Esophagus squamous epithelium (tissue), 5 donors: ENCODE data around the gene CHCHD3. TPM values are rescaled to one million over a fixed set of nuclear protein-coding genes. Genes with fewer than 3 reads are reported as not detected.

Experiments
- DNase-seq: peaks from one replicate; lab custom pipeline; 2025; lab: John Stamatoyannopoulos, UW
- H3K27ac ChIP-seq, 4 donors: fragments of 200-600 bp; sonication (generic); one replicate each; pipeline ENCODE4 v1.5.1; 2016 to 2019; ENCODE audit warnings: mild to moderate bottlenecking in 1 of 4
- H3K27me3 ChIP-seq, 4 donors: fragments of 200-600 bp; sonication (generic); 1 replicate in 3 of 4; 2 replicates in 1 of 4; pipeline versions ENCODE4 v1.5.1 to v1.6.0; 2017 to 2021; ENCODE audit warnings: antibody characterized with exemption in 1 of 4
- H3K36me3 ChIP-seq, 3 donors: fragments of 200-600 bp; sonication (generic); one replicate each; pipeline ENCODE4 v1.5.1; 2016 to 2019
- H3K4me1 ChIP-seq, 3 donors: fragments of 200-600 bp; sonication (generic); one replicate each; pipeline ENCODE4 v1.5.1; 2017 to 2019
- H3K4me3 ChIP-seq, 4 donors: fragments of 200-600 bp; sonication (generic); 1 replicate in 3 of 4; 2 replicates in 1 of 4; pipeline ENCODE4 v1.5.1; 2016 to 2019; ENCODE audit warnings: mild to moderate bottlenecking in 2 of 4, moderate library complexity in 1 of 4
- H3K9me3 ChIP-seq, 3 donors: fragments of 200-600 bp; sonication (generic); one replicate each; pipeline ENCODE4 v1.5.1; 2016 to 2019
- POLR2A ChIP-seq, 4 donors: fragments of 450-650 bp; IDR thresholded peaks; one replicate each; pipeline ENCODE4 v1.6.1; 2017; ENCODE audit warnings: antibody characterized with exemption in 4 of 4, mild to moderate bottlenecking in 4 of 4, moderate library complexity in 3 of 4
- WGBS, 2 donors: methylation state at CpG; one replicate each; pipeline ENCODE4 v1.1.5; 2018; 5-methylcytosine and 5-hydroxymethylcytosine counted together
- intact Hi-C: fragments of 100-400 bp; cut with DNase I; formaldehyde crosslinking; loops from one replicate; pipeline ENCODE4 v1.15.0; 2022
- total RNA-seq, 4 donors: library from RNA; depleted of rRNA; stranded (reverse); fragments of >200 nt; gene quantifications; one replicate each; pipeline ENCODE4 v1.1.0, GENCODE V29; 2016
- TF ChIP-seq, protein P1 (sequence below), 6 experiments: fragments of 450-650 bp in 4 of 6; fragments of 200-600 bp in 2 of 6; sonication (generic) in 2 of 6; IDR thresholded peaks; one replicate each; pipeline ENCODE4 v1.5.1; 2016 to 2019; ENCODE audit warnings: antibody characterized with exemption in 6 of 6, mild to moderate bottlenecking in 4 of 6, moderate library complexity in 4 of 6
- donor health status: DM: yes; HTN: yes; CAD: no.

Gene CHCHD3
- total RNA-seq, 4 donors from 2014 or later, result 36.8 to 55.0 (median 40.9) TPM

DNA sequence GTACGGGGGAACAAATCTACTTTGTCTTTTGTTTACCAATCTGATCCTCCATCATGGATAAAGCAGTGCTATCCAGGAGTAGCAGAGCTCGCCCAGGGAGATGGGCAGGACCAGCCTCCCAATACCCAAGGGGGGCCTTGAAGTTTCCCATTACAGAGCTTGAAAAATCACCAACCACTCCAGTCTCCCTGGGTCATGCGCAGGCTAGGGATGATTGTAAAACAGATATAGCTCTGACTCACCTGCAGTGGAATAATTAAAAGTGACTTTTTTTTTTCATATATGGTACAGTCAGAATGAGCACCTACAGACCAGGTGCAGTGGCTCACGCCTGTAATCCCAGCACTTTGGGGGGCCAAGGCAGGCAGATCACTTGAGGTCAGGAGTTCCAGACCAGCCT lies 301.1 kb downstream of the CHCHD3 start:
- Histone ChIP-seq H3K27ac (no peak overlapping the region), H3K27me3 (no peaks in the 10 kb centered on the region), H3K9me3 (no peaks in the 10 kb centered on the region), H3K36me3 (peaks cover 0 to 27% (median 0%) of the 10 kb centered on the region in 3 donors), H3K4me1 (no peaks in the 10 kb centered on the region), H3K4me3 (no peak overlapping the region)
- no peak for DNase-seq
- intact Hi-C loops, result no loop called here
- WGBS, 2 donors, result 91 to 93% methylated on average over 4 of the region's 4 CpGs
- TF ChIP-seq, protein P1, sequence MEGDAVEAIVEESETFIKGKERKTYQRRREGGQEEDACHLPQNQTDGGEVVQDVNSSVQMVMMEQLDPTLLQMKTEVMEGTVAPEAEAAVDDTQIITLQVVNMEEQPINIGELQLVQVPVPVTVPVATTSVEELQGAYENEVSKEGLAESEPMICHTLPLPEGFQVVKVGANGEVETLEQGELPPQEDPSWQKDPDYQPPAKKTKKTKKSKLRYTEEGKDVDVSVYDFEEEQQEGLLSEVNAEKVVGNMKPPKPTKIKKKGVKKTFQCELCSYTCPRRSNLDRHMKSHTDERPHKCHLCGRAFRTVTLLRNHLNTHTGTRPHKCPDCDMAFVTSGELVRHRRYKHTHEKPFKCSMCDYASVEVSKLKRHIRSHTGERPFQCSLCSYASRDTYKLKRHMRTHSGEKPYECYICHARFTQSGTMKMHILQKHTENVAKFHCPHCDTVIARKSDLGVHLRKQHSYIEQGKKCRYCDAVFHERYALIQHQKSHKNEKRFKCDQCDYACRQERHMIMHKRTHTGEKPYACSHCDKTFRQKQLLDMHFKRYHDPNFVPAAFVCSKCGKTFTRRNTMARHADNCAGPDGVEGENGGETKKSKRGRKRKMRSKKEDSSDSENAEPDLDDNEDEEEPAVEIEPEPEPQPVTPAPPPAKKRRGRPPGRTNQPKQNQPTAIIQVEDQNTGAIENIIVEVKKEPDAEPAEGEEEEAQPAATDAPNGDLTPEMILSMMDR (IDR thresholded peaks at IDR 0.05), result no peak
- no peak for TF ChIP-seq POLR2A (IDR thresholded peaks at IDR 0.05)

DNA sequence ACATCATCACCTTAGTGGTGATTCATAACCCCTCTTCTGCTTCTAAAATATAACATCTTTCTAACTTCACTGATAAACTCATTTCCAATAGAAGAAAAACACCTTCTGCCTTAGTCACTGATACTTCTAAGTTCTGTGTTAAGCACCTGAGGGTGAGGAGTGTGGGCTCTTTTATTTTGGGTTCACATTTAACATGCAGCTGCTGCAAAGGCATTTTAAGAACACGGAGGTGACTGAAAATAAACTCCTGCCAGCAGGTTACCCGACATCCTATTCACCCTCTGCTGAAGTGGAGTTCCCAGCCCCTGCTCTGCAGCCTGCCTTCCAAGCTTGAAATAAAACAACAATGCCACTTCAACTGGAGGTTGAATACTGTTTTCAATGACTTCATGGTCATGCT lies 302.7 kb downstream of the CHCHD3 start:
- no peak overlapping the region for H3K4me3 ChIP-seq
- no peaks in the 10 kb centered on the region for H3K27me3 ChIP-seq
- H3K4me1 ChIP-seq, result no peaks in the 10 kb centered on the region
- TF ChIP-seq, protein P1 (IDR thresholded peaks at IDR 0.05), result no peak
- TF ChIP-seq POLR2A (IDR thresholded peaks at IDR 0.05), result no peak
- DNase-seq, result no peak
- WGBS, 2 donors, result 31 to 41% methylated on average over 2 of the region's 2 CpGs
- no peak overlapping the region for H3K27ac ChIP-seq
- intact Hi-C loops, result no loop called here
- H3K9me3 ChIP-seq, result no peaks in the 10 kb centered on the region
- H3K36me3 ChIP-seq, result peaks cover 0 to 13% (median 0%) of the 10 kb centered on the region in 3 donors

DNA sequence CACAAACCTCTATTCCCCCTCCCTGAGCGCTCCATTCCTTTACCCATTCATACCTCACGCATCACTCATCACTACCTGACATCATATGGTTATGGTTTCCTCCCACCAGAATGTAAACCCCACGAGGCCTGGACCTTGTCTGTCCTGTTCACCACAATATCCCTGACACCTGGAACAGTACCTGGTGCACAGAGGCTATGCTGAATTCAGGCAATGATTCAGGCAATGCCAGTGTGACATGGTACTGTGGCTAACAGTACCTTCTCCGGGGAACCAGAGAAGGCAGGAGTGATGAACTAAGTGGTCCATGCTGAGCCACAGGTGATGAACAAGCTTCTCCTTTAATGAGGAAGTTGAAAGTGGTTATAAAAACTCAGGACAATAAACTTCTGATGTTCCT lies 303.1 kb downstream of the CHCHD3 start:
- no peaks in the 10 kb centered on the region for H3K27me3 ChIP-seq
- 66 to 74% methylated on average over 4 of the region's 4 CpGs for WGBS, 2 donors
- H3K4me1 ChIP-seq, result no peaks in the 10 kb centered on the region
- intact Hi-C loops, result no loop called here
- H3K9me3 ChIP-seq, result no peaks in the 10 kb centered on the region
- peaks cover 0 to 9% (median 0%) of the 10 kb centered on the region in 3 donors for H3K36me3 ChIP-seq
- TF ChIP-seq, protein P1 (IDR thresholded peaks at IDR 0.05), result no peak
- TF ChIP-seq POLR2A (IDR thresholded peaks at IDR 0.05), result no peak
- no peak overlapping the region for H3K4me3 ChIP-seq
- no peak for DNase-seq
- no peak overlapping the region for H3K27ac ChIP-seq

DNA sequence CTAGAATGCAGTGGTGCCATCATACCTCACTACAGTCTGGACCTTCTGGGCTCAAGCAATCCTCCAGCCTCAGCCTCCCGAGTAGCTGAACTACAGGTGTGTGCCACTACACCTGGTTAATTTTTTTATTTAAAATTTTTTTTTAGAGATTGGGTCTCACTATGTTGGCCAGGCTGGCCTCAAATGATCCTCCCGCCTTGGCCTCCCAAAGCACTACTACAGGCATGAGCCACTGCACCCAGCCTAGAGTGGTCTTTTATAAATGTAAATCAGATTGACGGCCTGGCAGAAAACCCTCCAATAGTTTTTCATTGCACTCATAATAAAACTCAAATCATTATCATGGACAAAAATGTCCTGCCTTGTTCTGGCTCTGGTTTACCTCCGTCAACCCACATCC lies 303.9 kb downstream of the CHCHD3 start:
- intact Hi-C loops, result no loop called here
- DNase-seq, result no peak
- no peak overlapping the region for H3K27ac ChIP-seq
- H3K36me3 ChIP-seq, result peaks cover 0 to 2% (median 0%) of the 10 kb centered on the region in 3 donors
- TF ChIP-seq, protein P1 (IDR thresholded peaks at IDR 0.05), result no peak
- no peak for TF ChIP-seq POLR2A (IDR thresholded peaks at IDR 0.05)
- WGBS, 2 donors, result 91 to 98% methylated on average over 4 of the region's 4 CpGs
- H3K9me3 ChIP-seq, result no peaks in the 10 kb centered on the region
- H3K4me3 ChIP-seq, result no peak overlapping the region
- no peaks in the 10 kb centered on the region for H3K4me1 ChIP-seq
- H3K27me3 ChIP-seq, result no peaks in the 10 kb centered on the region

DNA sequence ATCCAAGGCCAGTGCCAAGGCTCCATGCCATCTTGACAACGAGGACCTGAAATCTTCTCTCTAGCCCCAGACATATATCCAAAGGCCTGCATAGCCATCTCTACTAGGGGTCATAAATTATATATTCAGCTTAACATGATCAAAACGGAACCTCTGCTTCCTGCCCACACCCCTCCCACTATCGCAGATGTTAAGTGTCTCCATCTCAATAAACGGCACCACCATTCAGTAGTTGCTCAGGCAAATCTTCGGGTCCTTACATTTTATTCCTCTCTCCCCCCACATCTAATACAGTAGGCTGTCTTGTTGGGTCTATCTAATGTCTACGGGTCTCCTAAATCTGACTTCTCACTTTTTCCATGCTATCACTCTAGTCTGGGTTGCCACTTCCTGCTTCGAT lies 304.5 kb downstream of the CHCHD3 start:
- no peak for TF ChIP-seq POLR2A (IDR thresholded peaks at IDR 0.05)
- TF ChIP-seq, protein P1 (IDR thresholded peaks at IDR 0.05), result no peak
- 74 to 77% methylated on average over 7 of the region's 7 CpGs for WGBS, 2 donors

More for the DNA sequence above, 304.5 kb downstream of the CHCHD3 start:
- Histone ChIP-seq H3K27me3 (no peaks in the 10 kb centered on the region), H3K4me1 (no peaks in the 10 kb centered on the region), H3K36me3 (no peaks in the 10 kb centered on the region), H3K9me3 (no peaks in the 10 kb centered on the region), H3K27ac (no peak overlapping the region), H3K4me3 (no peak overlapping the region)
- intact Hi-C loops, result no loop called here
- DNase-seq, result no peak
